ENCODE measurements around the gene COX20. TPM values are rescaled to one million over a fixed set of nuclear protein-coding genes. Genes with fewer than 3 reads are reported as not detected.

Gene COX20
- total and polyA plus RNA-seq, 5 donors: 57.8 to 121 (median 67.0) TPM

DNA sequence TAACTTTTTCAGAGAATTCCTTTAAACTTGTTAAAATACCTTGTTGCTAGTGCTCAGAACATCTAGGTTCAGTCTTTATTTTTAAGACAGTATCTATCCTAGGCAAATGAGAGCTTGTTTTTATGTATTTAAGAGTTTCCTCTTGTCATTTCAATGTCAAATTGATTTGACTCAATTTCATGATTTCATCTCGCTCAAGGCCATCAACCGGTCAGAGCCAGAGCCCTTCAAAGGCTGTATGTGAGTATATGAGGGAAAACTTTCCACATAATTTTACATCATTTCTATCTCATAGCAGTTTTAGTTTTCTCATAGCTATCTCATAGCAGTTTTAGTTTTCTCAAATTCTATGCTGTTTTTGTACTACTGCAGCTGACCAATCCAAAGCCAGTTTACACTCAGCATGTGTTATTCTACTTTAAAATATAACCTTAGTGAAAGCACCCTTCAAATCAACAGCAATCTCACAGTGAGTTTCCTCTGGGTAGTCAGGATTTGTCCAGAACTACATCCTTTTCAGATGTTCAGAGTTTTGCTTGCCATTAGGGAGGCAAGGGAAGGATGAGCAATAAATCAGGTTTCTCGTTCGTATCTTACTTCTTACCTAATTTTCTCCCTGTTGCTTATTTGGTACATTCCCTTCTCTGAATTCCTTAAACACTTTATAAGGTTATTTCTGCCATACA, 16.2 kb downstream of the COX20 start:
- intact Hi-C loops (cut with DNase I): no loop called here
- Histone ChIP-seq H3K9me3 (ENCODE audit: control insufficient read depth, low read length) (no peaks in the 10 kb centered on the region), H3K27me3 (ENCODE audit: control insufficient read depth, insufficient read depth) (no peaks in the 10 kb centered on the region), H3K4me1 (ENCODE audit: control insufficient read depth, insufficient read depth, low read length) (no peaks in the 10 kb centered on the region), H3K4me3 (ENCODE audit: low read length) (no peak overlapping the region), H3K27ac (ENCODE audit: low read length) (no peak overlapping the region)
- no peak for ATAC-seq
- WGBS: 86% methylated on average over 4 of the region's 4 CpGs
- no peak for DNase-seq

GRCh38 chr1:244852694-244853093, 17.2 kb downstream of the COX20 start:
- ATAC-seq: no peak

DNA sequence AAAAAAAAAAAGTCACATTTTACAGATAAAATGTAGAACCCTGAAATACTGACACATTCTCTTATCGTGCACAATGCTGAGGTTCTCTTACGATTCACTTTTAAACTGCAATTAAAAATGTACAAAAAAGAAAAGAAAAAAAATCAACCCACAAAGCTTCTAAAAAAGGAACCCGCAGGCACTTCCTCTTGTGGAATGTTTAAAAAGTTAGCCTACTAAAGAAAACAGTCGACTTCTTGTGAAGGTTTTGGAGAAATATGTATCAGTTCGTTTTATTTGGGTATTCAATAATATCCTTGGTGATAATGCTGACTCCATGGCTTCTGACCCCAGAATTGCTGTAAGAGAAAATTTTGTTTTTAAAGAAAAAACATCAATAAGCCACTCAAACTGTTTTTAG, 18.7 kb downstream of the COX20 start:
- Histone ChIP-seq H3K4me1 (ENCODE audit: control insufficient read depth, insufficient read depth, low read length) (no peaks in the 10 kb centered on the region), H3K27ac (ENCODE audit: low read length) (no peak overlapping the region), H3K27me3 (ENCODE audit: control insufficient read depth, insufficient read depth) (no peaks in the 10 kb centered on the region), H3K9me3 (ENCODE audit: control insufficient read depth, low read length) (no peaks in the 10 kb centered on the region), H3K4me3 (ENCODE audit: low read length) (no peak overlapping the region)
- intact Hi-C loops (cut with DNase I): no loop called here
- WGBS: 55% methylated on average over 5 of the region's 5 CpGs
- ATAC-seq: no peak
- DNase-seq: no peak

More at GRCh38 chr1:244852694-244853093, 17.2 kb downstream of the COX20 start:
- H3K9me3 ChIP-seq (ENCODE audit: control insufficient read depth, low read length): no peaks in the 10 kb centered on the region
- no peaks in the 10 kb centered on the region for H3K27me3 ChIP-seq (ENCODE audit: control insufficient read depth, insufficient read depth)
- no peak overlapping the region for H3K27ac ChIP-seq (ENCODE audit: low read length)
- H3K4me3 ChIP-seq (ENCODE audit: low read length): no peak overlapping the region
- intact Hi-C loops (cut with DNase I): no loop called here
- no peaks in the 10 kb centered on the region for H3K4me1 ChIP-seq (ENCODE audit: control insufficient read depth, insufficient read depth, low read length)
- 96% methylated on average over 1 of the region's 1 CpG for WGBS
- DNase-seq: no peak

GRCh38 chr1:244854865-244855578, 19.6 kb downstream of the COX20 start:
- intact Hi-C loops (cut with DNase I): no loop called here
- WGBS: 57% methylated on average over 7 of the region's 7 CpGs
- peaks cover 3% of the 10 kb centered on the region for H3K4me1 ChIP-seq (ENCODE audit: control insufficient read depth, insufficient read depth, low read length)
- ATAC-seq (no peak), DNase-seq (no peak)
- no peak overlapping the region for H3K27ac ChIP-seq (ENCODE audit: low read length)
- H3K4me3 ChIP-seq (ENCODE audit: low read length): no peak overlapping the region
- H3K27me3 ChIP-seq (ENCODE audit: control insufficient read depth, insufficient read depth): no peaks in the 10 kb centered on the region
- no peaks in the 10 kb centered on the region for H3K9me3 ChIP-seq (ENCODE audit: control insufficient read depth, low read length)

GRCh38 chr1:244857761-244858160, 22.3 kb downstream of the COX20 start:
- intact Hi-C loops (cut with DNase I): no loop called here
- H3K9me3 ChIP-seq (ENCODE audit: control insufficient read depth, low read length): no peaks in the 10 kb centered on the region

GRCh38 chr1:244858357-244858756, 22.9 kb downstream of the COX20 start:
- no peak for DNase-seq
- Histone ChIP-seq H3K9me3 (ENCODE audit: control insufficient read depth, low read length) (no peaks in the 10 kb centered on the region), H3K27me3 (ENCODE audit: control insufficient read depth, insufficient read depth) (no peaks in the 10 kb centered on the region), H3K4me1 (ENCODE audit: control insufficient read depth, insufficient read depth, low read length) (peaks cover 5% of the 10 kb centered on the region), H3K27ac (ENCODE audit: low read length) (no peak overlapping the region), H3K4me3 (ENCODE audit: low read length) (no peak overlapping the region)
- WGBS: 53% methylated on average over 1 of the region's 1 CpG
- intact Hi-C loops (cut with DNase I): no loop called here
- ATAC-seq: no peak

More at GRCh38 chr1:244857761-244858160, 22.3 kb downstream of the COX20 start:
- Histone ChIP-seq H3K27me3 (ENCODE audit: control insufficient read depth, insufficient read depth) (no peaks in the 10 kb centered on the region), H3K4me3 (ENCODE audit: low read length) (no peak overlapping the region), H3K4me1 (ENCODE audit: control insufficient read depth, insufficient read depth, low read length) (peaks cover 5% of the 10 kb centered on the region), H3K27ac (ENCODE audit: low read length) (no peak overlapping the region)
- no peak for DNase-seq
- no peak for ATAC-seq
- 67% methylated on average over 3 of the region's 3 CpGs for WGBS

GRCh38 chr1:244860078-244860477, 24.6 kb downstream of the COX20 start:
- Histone ChIP-seq H3K27me3 (ENCODE audit: control insufficient read depth, insufficient read depth) (no peaks in the 10 kb centered on the region), H3K4me1 (ENCODE audit: control insufficient read depth, insufficient read depth, low read length) (peaks cover 5% of the 10 kb centered on the region), H3K9me3 (ENCODE audit: control insufficient read depth, low read length) (no peaks in the 10 kb centered on the region), H3K27ac (ENCODE audit: low read length) (peak overlapping the region; percentile 31), H3K4me3 (ENCODE audit: low read length) (peak overlapping the region; percentile 90)
- 50% methylated on average over 9 of the region's 9 CpGs for WGBS
- intact Hi-C loops (cut with DNase I): loop anchor here (2.0 to 10.0 kb wide), 6 partner anchors 21 to 185 kb away; a partner anchor contains a TSS
- DNase-seq: no peak
- ATAC-seq: no peak

DNA sequence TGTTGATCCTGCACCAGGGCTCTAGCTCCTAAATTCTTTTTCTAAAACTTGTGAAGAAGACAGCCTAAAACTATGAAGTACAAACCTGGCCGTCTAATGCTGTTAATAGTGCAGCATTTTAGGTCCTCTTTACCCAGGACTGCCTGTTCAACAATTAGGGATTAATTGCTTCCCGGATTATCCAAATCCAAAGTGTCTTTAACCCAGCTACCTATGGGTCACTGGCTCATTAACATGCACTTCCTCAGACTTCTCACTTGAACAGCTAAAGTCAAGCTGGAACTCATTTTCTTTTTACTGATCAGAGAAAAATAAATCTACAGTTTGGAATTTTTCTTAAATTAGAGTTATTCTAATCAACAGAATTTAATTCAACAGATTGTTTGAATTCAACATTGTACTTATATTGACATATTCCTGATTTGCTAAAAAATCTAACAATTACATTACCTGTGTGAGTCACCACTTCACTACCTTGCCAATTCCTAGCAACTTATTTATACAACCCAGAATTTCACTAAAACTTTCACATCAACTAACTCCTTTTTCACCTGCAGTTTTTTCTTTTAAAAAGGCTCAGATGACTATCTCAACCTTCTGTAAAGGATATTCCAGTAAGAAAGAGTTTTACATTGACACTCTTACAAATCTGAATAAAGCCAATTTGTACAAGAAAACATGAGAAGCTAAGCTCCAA, 25.6 kb downstream of the COX20 start:
- DNase-seq (no peak), ATAC-seq (no peak)
- peaks cover 5% of the 10 kb centered on the region for H3K4me1 ChIP-seq (ENCODE audit: control insufficient read depth, insufficient read depth, low read length)
- no peaks in the 10 kb centered on the region for H3K9me3 ChIP-seq (ENCODE audit: control insufficient read depth, low read length)
- H3K27me3 ChIP-seq (ENCODE audit: control insufficient read depth, insufficient read depth): no peaks in the 10 kb centered on the region
- WGBS: under 1% methylated on average over 2 of the region's 2 CpGs
- H3K27ac ChIP-seq (ENCODE audit: low read length): no peak overlapping the region
- intact Hi-C loops (cut with DNase I): loop anchor here (2.0 to 10.0 kb wide), 6 partner anchors 22 to 184 kb away; a partner anchor contains a TSS
- peak overlapping the region; percentile 90 for H3K4me3 ChIP-seq (ENCODE audit: low read length)

DNA sequence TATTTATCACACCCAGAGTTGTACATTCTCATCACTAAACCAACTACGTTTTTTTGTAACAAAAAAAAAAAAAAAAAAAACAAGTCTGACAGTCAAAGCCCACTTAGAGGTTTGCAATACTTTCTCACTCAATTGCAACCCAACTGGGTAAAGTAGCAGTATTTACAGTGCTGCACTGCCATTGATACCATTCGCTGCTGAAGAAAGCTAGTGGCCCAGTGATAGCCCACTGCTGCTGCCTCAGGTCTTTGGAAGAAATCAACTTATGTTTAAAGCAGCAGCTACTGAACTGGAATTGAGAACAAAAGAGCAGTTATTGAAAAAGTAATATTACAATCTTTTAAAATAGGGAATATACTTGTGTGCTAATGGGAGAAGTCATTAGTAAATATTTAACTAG, 26.2 kb downstream of the COX20 start:
- ATAC-seq: no peak
- intact Hi-C loops (cut with DNase I): loop anchor here (2.0 to 10.0 kb wide), 7 partner anchors 23 to 183 kb away; partner anchors contain the start of gene COX20 (in 1 of the 4)
- Histone ChIP-seq H3K4me1 (ENCODE audit: control insufficient read depth, insufficient read depth, low read length) (peaks cover 5% of the 10 kb centered on the region), H3K4me3 (ENCODE audit: low read length) (peak overlapping the region; percentile 90), H3K27ac (ENCODE audit: low read length) (no peak overlapping the region), H3K9me3 (ENCODE audit: control insufficient read depth, low read length) (no peaks in the 10 kb centered on the region), H3K27me3 (ENCODE audit: control insufficient read depth, insufficient read depth) (no peaks in the 10 kb centered on the region)
- DNase-seq: no peak
- 3% methylated on average over 2 of the region's 2 CpGs for WGBS

GRCh38 chr1:244862354-244862698, 26.9 kb downstream of the COX20 start:
- no peak for DNase-seq
- peaks cover 5% of the 10 kb centered on the region for H3K4me1 ChIP-seq (ENCODE audit: control insufficient read depth, insufficient read depth, low read length)
- H3K4me3 ChIP-seq (ENCODE audit: low read length): peak overlapping the region; percentile 90
- no peaks in the 10 kb centered on the region for H3K27me3 ChIP-seq (ENCODE audit: control insufficient read depth, insufficient read depth)
- WGBS: under 1% methylated on average over 7 of the region's 7 CpGs
- ATAC-seq: no peak
- H3K27ac ChIP-seq (ENCODE audit: low read length): peak overlapping the region; percentile 80
- no peaks in the 10 kb centered on the region for H3K9me3 ChIP-seq (ENCODE audit: control insufficient read depth, low read length)
- intact Hi-C loops (cut with DNase I): loop anchor here in 3 of 4 donors (2.0 to 10.0 kb wide), 6 partner anchors 28 to 182 kb away; partner anchors contain the start of gene COX20 (in 1 of the 3)
